Stimulated activated CD4-positive, alpha-beta T cell treated with anti-CD3 and anti-CD28 coated beads, TNF-alpha, amount 100 ng/mL, for 48 hours (primary cell): Measurements from ENCODE around the gene LYZL2.
"Not testable (repeated sequence)": the region's sequence is repeated elsewhere in the genome, so short reads cannot be mapped to it uniquely, and the experiment has no call there.

Experiments
- DNase-seq, 3 donors: peaks; one replicate each; pipeline ENCODE4 v3.0.0-alpha.2; 2020; ENCODE audit warnings: low read depth in 3 of 3

The LYZL2 gene

GRCh38 chr10:30629653-30630052 is at the start of gene LYZL2:
Gene LYZL2 (minus strand): TSS chr10:30629753. CDS start chr10:30626915, 2,838 bp downstream.
- no peak for DNase-seq

- DNase-seq, result peak in 1 of 3 donors; percentile 38
These were observed 48.1 kb upstream of the LYZL2 start for GRCh38 chr10:30677616-30678015.

GRCh38 chr10:30677146-30677545 is 47.6 kb upstream of the LYZL2 start:
- not testable (repeated sequence) for DNase-seq

GRCh38 chr10:30675791-30676718 is 46.5 kb upstream of the LYZL2 start:
- DNase-seq, result no peak

- DNase-seq, result no peak
These were observed 45.2 kb upstream of the LYZL2 start for GRCh38 chr10:30674796-30675195.

- not testable (repeated sequence) for DNase-seq
These were observed 43.7 kb upstream of the LYZL2 start for GRCh38 chr10:30673262-30673661.

GRCh38 chr10:30672338-30672737 is 42.8 kb upstream of the LYZL2 start:
- DNase-seq, result not testable (repeated sequence)

GRCh38 chr10:30671026-30671616 is 41.6 kb upstream of the LYZL2 start:
- DNase-seq, result no peak

GRCh38 chr10:30667982-30668381 is 38.4 kb upstream of the LYZL2 start:
- not testable (repeated sequence) for DNase-seq

GRCh38 chr10:30663403-30663802 is 33.9 kb upstream of the LYZL2 start:
- not testable (repeated sequence) for DNase-seq

GRCh38 chr10:30662814-30663213 is 33.3 kb upstream of the LYZL2 start:
- no peak for DNase-seq

GRCh38 chr10:30660314-30660713 is 30.8 kb upstream of the LYZL2 start:
- DNase-seq, result not testable (repeated sequence)

- no peak for DNase-seq
These were observed 26.7 kb upstream of the LYZL2 start for GRCh38 chr10:30656233-30656632.

- DNase-seq, result not testable (repeated sequence)
These were observed 25.4 kb upstream of the LYZL2 start for GRCh38 chr10:30655001-30655400.

- DNase-seq, result not testable (repeated sequence)
These were observed 22.2 kb upstream of the LYZL2 start for GRCh38 chr10:30651470-30652397.

GRCh38 chr10:30647089-30647488 is 17.5 kb upstream of the LYZL2 start:
- DNase-seq, result no peak

GRCh38 chr10:30645340-30645827 is 15.8 kb upstream of the LYZL2 start:
- DNase-seq, result no peak

GRCh38 chr10:30644408-30644861 is 14.9 kb upstream of the LYZL2 start:
- not testable (repeated sequence) for DNase-seq

GRCh38 chr10:30643557-30644199 is 14.1 kb upstream of the LYZL2 start:
- DNase-seq, result not testable (repeated sequence)

GRCh38 chr10:30642856-30643255 is 13.3 kb upstream of the LYZL2 start:
- DNase-seq, result not testable (repeated sequence)
